ENCODE results near the gene TRIO. TPM values are rescaled to one million over a fixed set of nuclear protein-coding genes. Genes with fewer than 3 reads are reported as not detected.
A peak's percentile ranks its signal among the peaks of the same experiment; 100 is the strongest.

The TRIO gene
- total and polyA plus RNA-seq, 3 experiments from 2014 or later = 0.89 to 4.4 (median 4.2) TPM

DNA sequence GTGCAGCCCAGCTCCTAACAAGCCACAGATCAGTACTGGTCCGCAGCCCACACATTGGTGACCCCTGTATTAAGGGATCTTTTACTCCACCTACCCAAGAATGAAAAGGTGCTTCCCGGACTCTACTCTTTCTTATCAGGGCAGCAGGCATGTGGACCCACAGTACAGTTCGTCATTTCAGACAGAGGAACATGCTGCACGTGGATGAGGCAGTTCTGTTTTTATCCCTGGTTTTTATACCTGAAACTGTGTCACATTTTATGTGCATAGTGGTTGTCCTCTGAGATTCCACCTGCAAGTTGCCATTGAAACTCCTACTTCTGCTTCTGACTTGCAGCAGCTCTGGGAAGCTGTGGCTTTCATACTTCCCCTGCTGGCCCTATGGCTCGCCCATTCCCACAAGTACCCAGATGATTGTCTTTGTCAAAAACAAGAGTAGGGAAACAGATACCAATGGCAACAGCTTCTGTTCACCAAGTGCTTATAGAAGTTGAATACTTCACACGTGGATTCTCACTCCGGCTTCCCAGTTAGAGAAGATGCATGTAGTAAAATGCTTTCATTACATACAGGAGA is 208.0 kb downstream of the TRIO start:
- DNase-seq = no peak
- Histone ChIP-seq H3K9me3 (ENCODE audit: low read length) (no peaks in the 10 kb centered on the region), H3K27ac (ENCODE audit: low read depth, low read length) (no peak overlapping the region), H3K4me1 (ENCODE audit: insufficient read depth, low read length) (no peaks in the 10 kb centered on the region), H3K4me3 (ENCODE audit: low read length) (no peak overlapping the region), H3K36me3 (ENCODE audit: insufficient read depth, low read length) (no peaks in the 10 kb centered on the region), H3K27me3 (ENCODE audit: insufficient read depth, low read length, poor library complexity, severe bottlenecking) (no peaks in the 10 kb centered on the region)
- CTCF ChIA-PET = interaction anchor here (0.9 to 1.8 kb wide), 9 partner anchors 12 to 652 kb away, joined by 3 to 27 read pairs (median 5); no protein-coding TSS in a partner anchor
- H3K27me3 Mint-ChIP-seq = peaks cover 0 to 15% of the 10 kb centered on the region in 2 donors
- no peaks in the 10 kb centered on the region for H3K9me3 Mint-ChIP-seq
- H3K4me1 Mint-ChIP-seq = peaks cover 0 to under 1% (median 0%) of the 10 kb centered on the region in 3 donors
- no peak overlapping the region for H3K4me3 Mint-ChIP-seq
- H3K27ac Mint-ChIP-seq = no peak overlapping the region
- H3K36me3 Mint-ChIP-seq = no peaks in the 10 kb centered on the region
- POLR2A ChIA-PET = no interaction called here

DNA sequence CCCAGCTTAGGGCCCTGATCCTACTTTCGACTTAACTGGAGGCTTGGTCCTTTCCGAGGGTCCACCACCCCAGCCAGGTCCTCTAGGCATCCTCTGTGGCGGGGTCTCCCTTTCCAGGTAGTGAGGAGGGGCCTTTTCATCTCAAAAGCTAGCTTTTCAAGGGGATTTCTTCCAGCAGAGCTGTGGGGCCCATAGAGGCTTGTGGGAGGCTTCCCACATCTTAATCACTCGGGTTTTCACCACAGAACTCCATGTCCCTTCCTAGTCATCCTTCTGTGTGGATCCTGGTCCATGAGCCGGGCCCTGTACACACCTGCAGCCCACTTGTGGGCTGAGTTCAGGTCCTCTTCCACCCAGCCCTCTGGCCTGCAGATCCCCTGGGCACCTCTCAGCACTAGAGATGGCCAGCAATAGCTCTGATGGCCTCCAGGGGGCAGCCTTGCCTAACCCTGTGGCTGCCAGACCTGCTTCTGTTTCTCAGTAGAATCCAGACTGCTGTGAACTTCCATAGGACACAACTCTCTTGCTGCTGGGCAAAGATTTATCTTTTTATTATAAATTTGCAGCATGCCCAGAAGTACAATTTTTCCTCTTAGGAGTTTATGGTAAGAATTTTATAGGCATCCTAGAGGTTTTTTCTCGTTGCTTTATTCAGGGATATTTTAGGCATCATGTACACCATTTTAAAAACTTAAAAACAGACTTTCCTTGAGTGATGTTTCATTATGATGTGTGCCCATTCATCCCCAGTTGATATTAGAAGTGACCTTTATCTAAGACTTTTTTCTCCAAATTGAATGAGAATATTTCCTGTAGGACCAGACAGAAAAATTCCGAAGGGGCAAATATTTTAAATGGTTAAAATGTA is 208.9 kb downstream of the TRIO start:
- Histone ChIP-seq H3K27ac (ENCODE audit: low read depth, low read length) (no peak overlapping the region), H3K27me3 (ENCODE audit: insufficient read depth, low read length, poor library complexity, severe bottlenecking) (no peaks in the 10 kb centered on the region), H3K36me3 (ENCODE audit: insufficient read depth, low read length) (no peaks in the 10 kb centered on the region), H3K9me3 (ENCODE audit: low read length) (no peaks in the 10 kb centered on the region), H3K4me1 (ENCODE audit: insufficient read depth, low read length) (no peaks in the 10 kb centered on the region), H3K4me3 (ENCODE audit: low read length) (no peak overlapping the region)
- ChIA-PET POLR2A (no interaction called here), CTCF (interaction anchor here (0.9 to 1.8 kb wide), 14 partner anchors 11 to 662 kb away, joined by 3 to 27 read pairs (median 4); no protein-coding TSS in a partner anchor)
- peak; percentile 28 to 68 (median 45) for DNase-seq
- no peak overlapping the region for H3K27ac Mint-ChIP-seq
- no peaks in the 10 kb centered on the region for H3K36me3 Mint-ChIP-seq
- H3K9me3 Mint-ChIP-seq = no peaks in the 10 kb centered on the region
- peaks cover 0 to 7% (median 0%) of the 10 kb centered on the region in 3 donors for H3K4me1 Mint-ChIP-seq
- peaks cover 0 to 10% of the 10 kb centered on the region in 2 donors for H3K27me3 Mint-ChIP-seq
- no peak overlapping the region for H3K4me3 Mint-ChIP-seq

DNA sequence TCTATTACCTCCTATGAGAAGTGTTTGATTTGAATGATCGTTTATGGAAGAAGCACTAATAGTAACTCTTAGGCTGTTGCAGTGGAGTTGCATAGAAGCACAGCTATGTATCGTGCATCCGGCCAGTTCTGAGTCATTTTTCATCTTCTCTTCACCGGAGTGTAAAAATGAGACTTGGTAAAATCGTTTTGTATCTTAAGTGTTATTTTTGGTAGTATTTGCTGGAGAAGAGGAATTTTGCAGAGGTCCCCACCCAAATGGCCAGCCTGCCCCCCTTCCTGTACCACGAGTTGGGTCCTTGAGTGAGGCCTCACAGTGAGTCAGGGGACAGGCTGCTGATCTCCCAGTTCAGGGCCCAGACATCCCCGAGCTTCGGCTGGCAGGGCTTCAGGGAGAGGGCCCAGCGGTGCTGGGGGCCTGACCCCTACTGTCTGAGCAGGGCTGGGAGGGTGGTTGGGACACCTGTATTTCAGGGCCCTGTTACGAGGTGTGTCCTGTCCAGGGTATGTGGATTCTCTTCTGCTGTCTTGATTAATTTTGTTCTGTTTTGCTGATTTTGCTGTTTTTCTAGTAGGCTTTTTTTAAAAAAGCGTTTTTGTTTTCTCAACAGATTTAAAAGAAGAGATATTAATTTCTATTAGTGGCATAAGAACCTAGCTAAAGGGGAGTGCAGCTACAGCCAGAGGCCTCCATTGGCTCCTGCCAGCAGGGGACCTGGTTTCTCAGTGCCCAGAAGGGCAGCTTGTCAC is 210.8 kb downstream of the TRIO start:
- DNase-seq = no peak
- ChIA-PET POLR2A (no interaction called here), CTCF (interaction anchor here (0.7 to 2.2 kb wide), 6 partner anchors 9 to 295 kb away, joined by 3 to 9 read pairs (median 3); no protein-coding TSS in a partner anchor)
- H3K27me3 ChIP-seq (ENCODE audit: insufficient read depth, low read length, poor library complexity, severe bottlenecking) = no peaks in the 10 kb centered on the region
- no peak overlapping the region for H3K4me3 ChIP-seq (ENCODE audit: low read length)
- Mint-ChIP-seq H3K4me1 (peaks cover 0 to 7% (median 0%) of the 10 kb centered on the region in 3 donors), H3K36me3 (no peaks in the 10 kb centered on the region), H3K4me3 (no peak overlapping the region), H3K9me3 (no peaks in the 10 kb centered on the region), H3K27ac (no peak overlapping the region), H3K27me3 (peaks cover 0 to 10% of the 10 kb centered on the region in 2 donors)
- no peak overlapping the region for H3K27ac ChIP-seq (ENCODE audit: low read depth, low read length)
- no peaks in the 10 kb centered on the region for H3K9me3 ChIP-seq (ENCODE audit: low read length)
- H3K36me3 ChIP-seq (ENCODE audit: insufficient read depth, low read length) = no peaks in the 10 kb centered on the region
- H3K4me1 ChIP-seq (ENCODE audit: insufficient read depth, low read length) = no peaks in the 10 kb centered on the region

DNA sequence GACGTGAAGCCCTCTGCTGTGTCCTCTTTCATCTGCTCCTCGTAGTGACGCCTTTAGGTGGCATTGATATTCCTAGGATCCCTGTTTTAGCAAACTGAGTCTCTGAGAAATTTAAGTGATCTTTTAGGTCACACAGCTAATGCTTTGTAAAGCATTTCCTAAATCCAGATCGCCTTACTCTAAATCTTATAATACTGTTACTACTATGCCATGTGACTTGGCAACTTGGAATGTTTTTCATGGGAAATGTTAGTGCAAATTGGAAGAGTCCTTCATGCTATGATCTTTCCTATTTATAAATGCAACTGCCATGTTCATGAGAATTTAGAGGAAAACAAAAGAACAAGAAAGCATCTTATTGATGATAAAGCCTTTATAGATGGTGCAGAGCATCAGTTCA is 212.2 kb downstream of the TRIO start:
- POLR2A ChIA-PET = no interaction called here
- no peak overlapping the region for H3K27ac ChIP-seq (ENCODE audit: low read depth, low read length)

DNA sequence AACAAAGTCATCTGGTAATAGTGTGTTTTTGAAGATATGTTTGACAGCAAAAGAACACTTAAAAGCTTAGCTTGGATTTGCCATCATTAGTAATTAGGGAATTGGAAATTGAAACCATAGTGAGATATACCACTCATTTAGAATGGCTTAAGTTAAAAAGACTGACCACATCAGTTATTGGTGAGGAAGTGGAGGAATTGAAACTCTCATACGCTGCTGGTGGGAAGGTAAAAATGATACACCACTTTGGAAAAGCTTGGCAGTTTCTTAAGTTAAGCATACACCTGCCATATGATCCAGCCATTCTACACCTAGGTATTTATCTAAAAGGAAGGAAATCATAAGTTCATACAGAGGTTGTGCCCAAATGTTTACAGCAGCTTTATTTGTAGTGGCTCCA is 213.2 kb downstream of the TRIO start:
- no peaks in the 10 kb centered on the region for H3K9me3 Mint-ChIP-seq
- H3K36me3 ChIP-seq (ENCODE audit: insufficient read depth, low read length) = no peaks in the 10 kb centered on the region
- H3K4me3 ChIP-seq (ENCODE audit: low read length) = no peak overlapping the region
- no peak overlapping the region for H3K4me3 Mint-ChIP-seq
- H3K36me3 Mint-ChIP-seq = no peaks in the 10 kb centered on the region
- H3K27ac Mint-ChIP-seq = no peak overlapping the region
- ChIA-PET POLR2A (interaction anchor here (0.5 kb wide), 1 partner anchor 525 kb away, joined by 6 read pairs; no protein-coding TSS in a partner anchor), CTCF (interaction anchor here (2.8 kb wide), 1 partner anchor 292 kb away, joined by 15 read pairs; no protein-coding TSS in a partner anchor)
- H3K4me1 Mint-ChIP-seq = peaks cover 0 to 7% (median 0%) of the 10 kb centered on the region in 3 donors
- no peaks in the 10 kb centered on the region for H3K4me1 ChIP-seq (ENCODE audit: insufficient read depth, low read length)
- H3K27me3 ChIP-seq (ENCODE audit: insufficient read depth, low read length, poor library complexity, severe bottlenecking) = no peaks in the 10 kb centered on the region
- H3K9me3 ChIP-seq (ENCODE audit: low read length) = no peaks in the 10 kb centered on the region
- peaks cover 5% of the 10 kb centered on the region in 2 donors for H3K27me3 Mint-ChIP-seq
- DNase-seq = no peak
- H3K27ac ChIP-seq (ENCODE audit: low read depth, low read length) = no peak overlapping the region

More for the DNA sequence above, 212.2 kb downstream of the TRIO start:
- Mint-ChIP-seq H3K36me3 (no peaks in the 10 kb centered on the region), H3K4me3 (no peak overlapping the region), H3K4me1 (peaks cover 0 to 7% (median 0%) of the 10 kb centered on the region in 3 donors), H3K9me3 (no peaks in the 10 kb centered on the region), H3K27me3 (peaks cover 3 to 10% of the 10 kb centered on the region in 2 donors), H3K27ac (no peak overlapping the region)
- Histone ChIP-seq H3K4me3 (ENCODE audit: low read length) (no peak overlapping the region), H3K36me3 (ENCODE audit: insufficient read depth, low read length) (no peaks in the 10 kb centered on the region), H3K4me1 (ENCODE audit: insufficient read depth, low read length) (no peaks in the 10 kb centered on the region), H3K9me3 (ENCODE audit: low read length) (no peaks in the 10 kb centered on the region), H3K27me3 (ENCODE audit: insufficient read depth, low read length, poor library complexity, severe bottlenecking) (no peaks in the 10 kb centered on the region)
- CTCF ChIA-PET = interaction anchor here (0.9 kb wide), 1 partner anchor 9 kb away, joined by 3 read pairs; no protein-coding TSS in a partner anchor
- no peak for DNase-seq

DNA sequence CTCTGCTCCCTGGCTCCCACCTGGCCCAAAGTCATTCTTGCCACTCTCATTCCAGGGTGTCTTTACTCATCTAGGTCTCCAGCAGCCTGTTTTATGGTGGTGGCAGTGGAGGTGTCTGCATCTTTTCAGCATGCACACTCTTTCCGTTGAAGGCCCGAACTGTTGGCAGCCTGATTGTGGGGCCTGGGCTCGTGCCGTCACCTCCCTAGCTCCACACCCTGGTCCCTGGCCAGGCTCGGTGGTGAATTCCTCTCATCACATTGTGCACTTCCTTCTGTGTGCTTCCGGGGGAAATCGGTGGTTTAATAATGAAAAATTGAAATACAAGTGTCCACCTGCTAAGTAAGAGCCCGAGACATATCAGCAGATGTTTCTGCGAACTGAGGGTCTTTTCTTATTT is 214.3 kb downstream of the TRIO start:
- Mint-ChIP-seq H3K27ac (no peak overlapping the region), H3K4me1 (peaks cover 0 to 7% (median 0%) of the 10 kb centered on the region in 3 donors), H3K36me3 (no peaks in the 10 kb centered on the region), H3K4me3 (no peak overlapping the region), H3K9me3 (no peaks in the 10 kb centered on the region), H3K27me3 (peaks cover 3 to 5% of the 10 kb centered on the region in 2 donors)
- Histone ChIP-seq H3K9me3 (ENCODE audit: low read length) (no peaks in the 10 kb centered on the region), H3K4me1 (ENCODE audit: insufficient read depth, low read length) (no peaks in the 10 kb centered on the region), H3K27ac (ENCODE audit: low read depth, low read length) (no peak overlapping the region), H3K27me3 (ENCODE audit: insufficient read depth, low read length, poor library complexity, severe bottlenecking) (no peaks in the 10 kb centered on the region), H3K4me3 (ENCODE audit: low read length) (no peak overlapping the region), H3K36me3 (ENCODE audit: insufficient read depth, low read length) (no peaks in the 10 kb centered on the region)
- CTCF ChIA-PET = interaction anchor here (1.5 to 2.8 kb wide), 2 partner anchors 56 to 291 kb away, joined by 3 to 15 read pairs; no protein-coding TSS in a partner anchor
- POLR2A ChIA-PET = no interaction called here
- DNase-seq = no peak

DNA sequence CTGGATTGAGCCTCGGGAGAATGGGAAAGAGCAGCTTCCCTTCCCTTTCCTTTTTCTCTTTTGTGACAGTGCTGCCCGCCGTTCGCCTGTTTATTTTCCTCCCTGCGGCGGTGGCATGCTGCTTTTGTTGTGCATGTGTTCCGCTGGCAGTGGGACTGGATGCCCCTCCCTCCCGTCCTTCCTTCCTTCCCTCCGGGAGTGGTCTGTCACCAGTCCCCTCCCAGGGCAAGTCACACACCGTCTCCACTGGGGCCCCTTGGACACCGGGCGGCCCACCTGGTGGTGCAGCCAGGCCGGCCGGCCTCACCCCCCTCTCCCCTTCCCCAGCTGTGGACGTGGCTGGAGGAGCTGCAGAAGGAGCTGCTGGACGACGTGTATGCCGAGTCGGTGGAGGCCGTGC is 214.7 kb downstream of the TRIO start:
- Mint-ChIP-seq H3K27ac (no peak overlapping the region), H3K27me3 (peaks cover 3 to 5% of the 10 kb centered on the region in 2 donors), H3K9me3 (no peaks in the 10 kb centered on the region), H3K36me3 (no peaks in the 10 kb centered on the region), H3K4me1 (peaks cover 0 to 7% (median 0%) of the 10 kb centered on the region in 3 donors), H3K4me3 (no peak overlapping the region)
- H3K4me1 ChIP-seq (ENCODE audit: insufficient read depth, low read length) = no peaks in the 10 kb centered on the region
- no peak overlapping the region for H3K4me3 ChIP-seq (ENCODE audit: low read length)
- no peaks in the 10 kb centered on the region for H3K9me3 ChIP-seq (ENCODE audit: low read length)
- ChIA-PET POLR2A (no interaction called here), CTCF (interaction anchor here (1.5 to 2.8 kb wide), 2 partner anchors 55 to 291 kb away, joined by 3 to 15 read pairs; no protein-coding TSS in a partner anchor)
- no peak for DNase-seq
- no peaks in the 10 kb centered on the region for H3K36me3 ChIP-seq (ENCODE audit: insufficient read depth, low read length)
- no peak overlapping the region for H3K27ac ChIP-seq (ENCODE audit: low read depth, low read length)
- no peaks in the 10 kb centered on the region for H3K27me3 ChIP-seq (ENCODE audit: insufficient read depth, low read length, poor library complexity, severe bottlenecking)

All from CD8-positive, alpha-beta memory T cell (primary cell).